GM12873 (cell line): ENCODE results near the gene MRPL21.

Experiments
- TF ChIP-seq, protein P1 (sequence below): IDR thresholded peaks from 2 replicates; pipeline ENCODE4 v1.5.1; 2012; ENCODE audit warnings: low read depth, mild to moderate bottlenecking, moderate library complexity, low read length, control low read depth; ENCODE audit not compliant: insufficient read depth; ENCODE audit errors: missing control alignments

Gene MRPL21

DNA sequence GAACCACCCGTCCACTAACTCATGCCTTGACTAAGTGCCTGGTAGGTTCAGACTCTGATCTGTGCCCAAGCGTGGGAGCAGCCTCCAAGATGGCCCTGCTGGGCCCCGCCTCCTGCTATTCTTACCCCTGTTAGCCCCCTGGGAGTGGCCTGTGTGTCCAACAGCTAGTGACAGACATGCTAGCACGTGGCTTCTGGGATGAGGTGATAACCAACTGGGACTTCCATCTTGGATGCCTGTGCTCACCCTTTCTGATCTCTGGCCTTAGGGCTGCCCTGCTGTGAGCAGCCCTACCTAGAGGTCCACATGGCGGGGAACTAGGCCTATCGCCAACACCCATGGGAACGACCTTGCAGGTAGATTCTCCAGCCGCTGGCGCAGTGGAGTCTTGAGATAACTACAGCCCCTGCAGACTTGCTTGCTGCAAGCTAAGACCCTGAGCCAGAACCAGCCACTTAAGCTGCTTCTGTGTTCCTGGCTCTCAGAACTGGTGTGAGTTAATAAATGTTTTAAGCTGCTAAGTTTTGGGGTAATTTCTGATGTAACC lies 2.7 kb downstream of the MRPL21 start:
- TF ChIP-seq, protein P1, sequence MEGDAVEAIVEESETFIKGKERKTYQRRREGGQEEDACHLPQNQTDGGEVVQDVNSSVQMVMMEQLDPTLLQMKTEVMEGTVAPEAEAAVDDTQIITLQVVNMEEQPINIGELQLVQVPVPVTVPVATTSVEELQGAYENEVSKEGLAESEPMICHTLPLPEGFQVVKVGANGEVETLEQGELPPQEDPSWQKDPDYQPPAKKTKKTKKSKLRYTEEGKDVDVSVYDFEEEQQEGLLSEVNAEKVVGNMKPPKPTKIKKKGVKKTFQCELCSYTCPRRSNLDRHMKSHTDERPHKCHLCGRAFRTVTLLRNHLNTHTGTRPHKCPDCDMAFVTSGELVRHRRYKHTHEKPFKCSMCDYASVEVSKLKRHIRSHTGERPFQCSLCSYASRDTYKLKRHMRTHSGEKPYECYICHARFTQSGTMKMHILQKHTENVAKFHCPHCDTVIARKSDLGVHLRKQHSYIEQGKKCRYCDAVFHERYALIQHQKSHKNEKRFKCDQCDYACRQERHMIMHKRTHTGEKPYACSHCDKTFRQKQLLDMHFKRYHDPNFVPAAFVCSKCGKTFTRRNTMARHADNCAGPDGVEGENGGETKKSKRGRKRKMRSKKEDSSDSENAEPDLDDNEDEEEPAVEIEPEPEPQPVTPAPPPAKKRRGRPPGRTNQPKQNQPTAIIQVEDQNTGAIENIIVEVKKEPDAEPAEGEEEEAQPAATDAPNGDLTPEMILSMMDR, result no peak

DNA sequence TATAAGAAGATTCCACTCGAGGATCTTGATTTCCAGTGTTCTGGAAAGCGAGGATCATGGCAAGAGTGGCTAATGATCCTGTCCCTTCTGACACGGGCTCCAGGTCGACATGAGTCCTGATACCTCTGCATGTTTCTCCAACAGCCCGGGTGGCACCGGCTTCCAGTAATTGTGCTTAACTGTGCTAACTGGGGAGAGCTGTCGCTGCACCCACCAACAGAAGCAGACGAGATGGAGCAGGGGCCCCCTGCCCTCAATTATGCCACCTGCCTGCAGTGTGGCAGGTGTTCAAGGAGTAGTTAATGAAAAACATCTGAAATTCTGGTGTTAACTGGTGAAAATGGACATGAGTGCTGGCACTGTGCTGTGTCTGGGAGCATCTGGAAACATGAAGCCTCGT lies 6.2 kb downstream of the MRPL21 start:
- TF ChIP-seq, protein P1, result no peak

DNA sequence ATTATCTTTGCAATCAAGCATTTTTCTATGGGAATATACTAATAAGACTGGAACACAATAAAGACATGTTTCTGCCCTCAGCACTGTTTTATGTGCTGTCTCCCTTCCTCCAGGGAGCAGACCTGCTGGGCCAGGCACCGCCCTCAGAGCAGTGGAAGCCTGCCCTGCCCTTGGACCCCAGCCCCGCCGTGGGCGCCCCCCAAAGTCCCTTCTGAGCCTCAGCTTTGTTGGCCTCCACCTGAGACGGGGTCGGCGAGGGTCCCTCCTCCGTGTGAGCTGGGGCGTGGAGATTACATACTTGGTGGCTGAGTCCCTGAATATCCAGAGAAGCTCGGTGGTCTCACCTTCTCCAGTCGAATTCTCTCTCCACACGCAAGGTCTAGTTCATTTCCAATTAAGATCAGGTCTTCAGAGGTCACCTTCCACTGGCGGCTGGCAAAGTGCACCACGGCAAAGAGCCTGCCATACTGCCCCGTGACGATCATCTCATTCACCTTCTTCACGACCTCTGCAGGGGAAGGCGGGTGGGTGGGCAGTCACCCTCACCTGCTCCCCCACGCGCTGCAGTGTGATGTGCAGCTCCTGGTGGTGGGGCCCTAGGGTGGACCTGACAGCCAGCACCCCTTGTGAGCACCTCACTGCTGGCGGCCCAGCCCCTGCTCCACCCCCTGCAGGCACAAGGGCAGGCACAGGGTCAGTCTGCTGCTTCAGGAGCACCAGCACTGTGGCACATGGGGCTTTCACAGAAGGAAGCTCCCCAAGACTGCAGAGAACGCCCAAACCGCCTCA lies 7.3 kb downstream of the MRPL21 start:
- TF ChIP-seq, protein P1, result no peak

DNA sequence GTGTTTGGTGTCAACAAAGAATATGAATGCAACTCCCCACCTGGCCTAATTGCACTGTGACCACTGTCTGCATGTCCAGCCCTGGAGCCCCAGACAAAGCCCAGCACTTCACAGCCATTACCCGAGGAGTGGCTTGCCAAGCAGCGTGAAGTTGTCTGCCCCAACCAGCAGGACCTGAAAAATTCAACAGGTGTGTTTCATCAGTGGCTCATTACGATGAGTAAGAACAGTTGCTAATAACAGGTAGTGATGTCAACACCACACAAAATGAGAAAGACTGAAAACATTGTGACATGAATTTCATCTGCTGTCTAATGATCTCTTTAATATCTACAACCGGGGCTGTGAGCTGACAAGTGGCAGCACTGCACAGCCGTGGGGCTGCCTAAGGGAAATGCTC lies 10.3 kb downstream of the MRPL21 start:
- TF ChIP-seq, protein P1, result no peak

GRCh38 chr11:68892576-68892975 lies 11.1 kb downstream of the MRPL21 start:
- TF ChIP-seq, protein P1, result no peak

- TF ChIP-seq, protein P1, result no peak
Measured at GRCh38 chr11:68891351-68891948, 12.2 kb downstream of the MRPL21 start.

DNA sequence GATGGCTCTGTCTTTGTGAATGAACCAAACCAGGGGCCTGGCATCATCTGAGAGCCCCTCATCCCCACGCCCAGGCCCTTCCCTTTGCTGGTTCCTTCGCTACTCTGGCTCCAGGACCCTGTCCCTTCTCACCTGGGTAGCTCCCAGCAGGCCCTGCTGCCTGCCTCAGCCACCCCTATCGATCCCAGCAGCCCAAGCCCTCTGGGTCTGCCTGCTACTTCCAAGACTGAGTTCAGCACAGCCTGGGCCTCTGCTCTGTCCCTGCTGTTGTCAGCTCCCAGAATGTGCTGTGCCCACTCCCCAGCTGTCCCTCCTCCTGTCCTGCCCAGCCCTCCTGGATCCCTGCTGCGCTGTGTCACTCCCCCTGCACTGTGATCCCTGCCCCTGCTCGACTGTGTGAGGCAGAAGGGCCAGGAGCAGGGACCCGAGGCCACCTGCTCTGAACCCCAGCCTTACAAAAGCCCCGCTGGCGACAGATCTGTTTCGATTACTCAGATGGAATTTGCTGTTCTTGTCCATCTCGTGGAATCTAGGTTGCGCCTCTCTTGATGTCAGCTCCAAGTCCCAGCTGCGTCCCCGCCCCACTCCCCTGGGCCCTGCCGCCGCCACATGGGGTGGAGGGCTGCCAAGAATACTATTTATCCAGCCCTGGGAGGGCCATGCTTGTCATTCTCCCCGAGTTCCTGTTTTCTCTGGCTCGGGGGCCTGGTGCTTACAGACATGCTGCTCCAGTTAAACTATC lies 13.0 kb downstream of the MRPL21 start:
- TF ChIP-seq, protein P1, result no peak
